Measurements from ENCODE around the gene TPK1.

- TF ChIP-seq CTCF (IDR thresholded peaks at IDR 0.05): no peak
- no peak for TF ChIP-seq EZH2 (IDR thresholded peaks at IDR 0.05)
- TF ChIP-seq EZH2phosphoT487 (IDR thresholded peaks at IDR 0.05): no peak
Measured at GRCh38 chr7:144470078-144470477, 365.8 kb downstream of the TPK1 start.

Measured in neural progenitor cell (in vitro differentiated cells).